ENCODE measurements around the gene KHDRBS1.
A peak's percentile ranks its signal among the peaks of the same experiment; 100 is the strongest.
"Not testable (repeated sequence)": the region's sequence is repeated elsewhere in the genome, so short reads cannot be mapped to it uniquely, and the experiment has no call there.

KHDRBS1 gene

GRCh38 chr1:32013386-32014198 lies at the start of gene KHDRBS1:
KHDRBS1 (plus strand) TSS chr1:32013868; CDS start chr1:32013996, 128 bp downstream.
- DNase-seq: peak; percentile 99

GRCh38 chr1:31970873-31971272 lies 42.8 kb upstream of the KHDRBS1 start:
- DNase-seq: no peak

GRCh38 chr1:31976401-31976800 lies 37.3 kb upstream of the KHDRBS1 start:
- no peak for DNase-seq

- DNase-seq: no peak
These were observed 36.1 kb upstream of the KHDRBS1 start for GRCh38 chr1:31977385-31978131.

- DNase-seq: no peak
These were observed 34.7 kb upstream of the KHDRBS1 start for GRCh38 chr1:31978843-31979400.

- no peak for DNase-seq
These were observed 32.7 kb upstream of the KHDRBS1 start for GRCh38 chr1:31980835-31981455.

- DNase-seq: no peak
These were observed 32.2 kb upstream of the KHDRBS1 start for GRCh38 chr1:31981456-31981839.

- peak; percentile 17 for DNase-seq
These were observed 31.7 kb upstream of the KHDRBS1 start for GRCh38 chr1:31981972-31982371.

GRCh38 chr1:31984419-31985347 lies 29.0 kb upstream of the KHDRBS1 start:
- DNase-seq: peak; percentile 6

- DNase-seq: no peak
These were observed 28.2 kb upstream of the KHDRBS1 start for GRCh38 chr1:31985430-31985829.

GRCh38 chr1:31987135-31987619 lies 26.5 kb upstream of the KHDRBS1 start:
- no peak for DNase-seq

- no peak for DNase-seq
These were observed 23.7 kb upstream of the KHDRBS1 start for GRCh38 chr1:31989964-31990363.

- no peak for DNase-seq
These were observed 22.5 kb upstream of the KHDRBS1 start for GRCh38 chr1:31991182-31991581.

GRCh38 chr1:31995263-31995662 lies 18.4 kb upstream of the KHDRBS1 start:
- DNase-seq: no peak

- DNase-seq: not testable (repeated sequence)
These were observed 17.5 kb upstream of the KHDRBS1 start for GRCh38 chr1:31996121-31996520.

GRCh38 chr1:32001863-32002262 lies 11.8 kb upstream of the KHDRBS1 start:
- DNase-seq: no peak

- not testable (repeated sequence) for DNase-seq
These were observed 11.4 kb upstream of the KHDRBS1 start for GRCh38 chr1:32002285-32002684.

- DNase-seq: no peak
These were observed 8.1 kb upstream of the KHDRBS1 start for GRCh38 chr1:32005522-32005921.

- no peak for DNase-seq
These were observed 6.1 kb upstream of the KHDRBS1 start for GRCh38 chr1:32007591-32007940.

- no peak for DNase-seq
These were observed 3.4 kb upstream of the KHDRBS1 start for GRCh38 chr1:32010246-32010645.

GRCh38 chr1:32012709-32013385 lies 821 bp upstream of the KHDRBS1 start:
- no peak for DNase-seq
